Measurements from ENCODE around the gene IGFBP6.

The IGFBP6 gene

GRCh38 chr12:53147653-53148052 lies 50.2 kb downstream of the IGFBP6 start:
- no peak for TF ChIP-seq CTCF (IDR thresholded peaks at IDR 0.05; ENCODE audit: borderline replicate concordance, control extremely low read depth, extremely low read depth, insufficient read depth, missing control alignments)
- in situ Hi-C loops (cut with MboI; ENCODE audit: low sequenced_read_pairs, unreplicated experiment): no loop called here
- no peak for DNase-seq (ENCODE audit: low spot score)

- no peak for TF ChIP-seq CTCF (IDR thresholded peaks at IDR 0.05; ENCODE audit: borderline replicate concordance, control extremely low read depth, extremely low read depth, insufficient read depth, missing control alignments)
- in situ Hi-C loops (cut with MboI; ENCODE audit: low sequenced_read_pairs, unreplicated experiment): loop anchor here (10.0 kb wide), 1 partner anchor 134 kb away; no protein-coding TSS in a partner anchor
- no peak for DNase-seq (ENCODE audit: low spot score)
Measured at GRCh38 chr12:53151039-53151438, 53.6 kb downstream of the IGFBP6 start.

Measured in GM13976 (cell line).